ENCODE results near the gene CCDC6.

- no peak for TF ChIP-seq CREB1 (IDR thresholded peaks at IDR 0.05)
- no peak for TF ChIP-seq SIRT6 (IDR thresholded peaks at IDR 0.05; ENCODE audit: low read length)
Measured at GRCh38 chr10:59913547-59914237, 7.3 kb upstream of the CCDC6 start.

Data from H1 (cell line).